Spinal cord (tissue), 10 donors: ENCODE results near the gene SNX27. TPM values are rescaled to one million over a fixed set of nuclear protein-coding genes. Genes with fewer than 3 reads are reported as not detected.
A peak's percentile ranks its signal among the peaks of the same experiment; 100 is the strongest.

Experiments
- DNase-seq, 6 donors: peaks; one replicate each; pipeline versions ENCODE4 v3.0.0 to v3.0.0-alpha.2; 2013 to 2015; ENCODE audit warnings: low spot score in 6 of 6, low read depth in 4 of 6
- H3K27ac ChIP-seq: one replicate; pipeline ENCODE4 v1.5.1; 2013; ENCODE audit warnings: low read depth, low read length, control low read depth
- H3K27me3 ChIP-seq: one replicate; pipeline ENCODE4 v1.6.1; 2013; ENCODE audit warnings: low read length; ENCODE audit not compliant: control insufficient read depth, insufficient read depth
- H3K36me3 ChIP-seq: one replicate; pipeline ENCODE4 v1.6.1; 2013; ENCODE audit warnings: low read length; ENCODE audit not compliant: control insufficient read depth, insufficient read depth
- H3K4me1 ChIP-seq: one replicate; pipeline ENCODE4 v1.6.1; 2013; ENCODE audit warnings: low read length; ENCODE audit not compliant: control insufficient read depth, insufficient read depth
- H3K4me3 ChIP-seq: one replicate; pipeline ENCODE4 v1.5.1; 2013; ENCODE audit warnings: low read depth, low read length, control low read depth
- H3K9me3 ChIP-seq: one replicate; pipeline ENCODE4 v1.6.1; 2013; ENCODE audit warnings: low read length; ENCODE audit not compliant: control insufficient read depth, insufficient read depth
- whole genome bisulfite sequencing: methylation state at CpG from one replicate; pipeline ENCODE4 v1.1.5; 2013; ENCODE audit warnings: missing lambda C conversion rate; ENCODE audit not compliant: insufficient coverage; 5-methylcytosine and 5-hydroxymethylcytosine counted together
- long read RNA-seq, 4 donors: transcript quantifications; one replicate each; lab custom pipeline, GENCODE V29; 2026
- polyA plus RNA-seq, 2 donors: library from polyadenylated mRNA; unstranded; fragments of 120-200 nt; gene quantifications; one replicate each; pipeline ENCODE4 v1.2.1, GENCODE V29; 2013; ENCODE audit not compliant: insufficient read length in 2 of 2
- total RNA-seq, 2 donors: library from RNA; depleted of rRNA in 1 of 2; stranded (reverse); fragments of 120-200 nt in 1 of 2; fragments of >200 nt in 1 of 2; gene quantifications; one replicate each; pipeline versions ENCODE4 v1.2.3 to v1.2.4, GENCODE V29; 2013 to 2014
- donor health status: healthy.

SNX27 gene
- total RNA-seq, result 10 to 100 TPM; 33.1 to 77.1 TPM
- polyA plus RNA-seq, result 10 to 100 TPM; 44.5 to 51.2 TPM
- long read RNA-seq, donor 1, full-length matches to known transcripts, result 6 of 38 reads
- long read RNA-seq, donor 1, partial matches to known transcripts, result 32 of 38 reads
- long read RNA-seq, donor 1, other reads (novel, unspliced or antisense), result 0 of 38 reads
- long read RNA-seq, donor 2, partial matches to known transcripts, result 45 of 54 reads
- long read RNA-seq, donor 2, other reads (novel, unspliced or antisense), result 9 of 54 reads
- long read RNA-seq, donor 3, full-length matches to known transcripts, result 3 of 57 reads
- long read RNA-seq, donor 3, partial matches to known transcripts, result 54 of 57 reads
- long read RNA-seq, donor 3, other reads (novel, unspliced or antisense), result 0 of 57 reads
- long read RNA-seq, donor 4, full-length matches to known transcripts, result 1 of 1 reads
- long read RNA-seq, donor 4, partial matches to known transcripts, result 0 of 1 reads
- long read RNA-seq, donor 4, other reads (novel, unspliced or antisense), result 0 of 1 reads

DNA sequence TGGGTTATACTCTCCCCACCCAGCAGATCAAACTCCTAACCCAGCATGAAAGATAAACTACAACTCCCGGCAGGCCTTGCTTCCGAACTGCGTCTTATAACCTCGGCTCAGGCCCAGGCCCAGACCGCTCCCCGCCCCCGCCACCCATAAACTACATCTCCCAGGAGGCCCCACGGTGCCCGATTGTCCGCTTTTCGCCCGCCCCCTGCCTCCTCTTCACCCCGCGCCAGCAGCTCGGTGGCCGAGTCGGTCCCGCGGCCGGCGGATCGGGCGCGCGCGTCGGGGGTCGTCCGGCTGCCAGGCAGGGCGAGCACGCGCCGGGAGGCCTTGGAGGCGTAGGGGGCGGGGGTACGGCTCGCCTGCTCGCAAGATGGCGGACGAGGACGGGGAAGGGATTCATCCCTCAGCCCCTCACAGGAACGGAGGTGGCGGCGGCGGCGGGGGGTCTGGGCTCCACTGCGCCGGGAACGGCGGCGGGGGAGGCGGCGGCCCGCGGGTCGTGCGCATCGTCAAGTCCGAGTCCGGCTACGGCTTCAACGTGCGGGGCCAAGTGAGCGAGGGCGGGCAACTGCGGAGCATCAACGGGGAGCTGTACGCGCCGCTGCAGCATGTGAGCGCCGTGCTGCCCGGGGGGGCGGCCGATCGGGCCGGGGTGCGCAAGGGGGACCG, at the start of gene SNX27:
SNX27 (plus strand) TSS at position 219 of the 669 bp plus-strand sequence; CDS start at position 371, 152 bp downstream.
- under 1% methylated on average over 79 of the region's 79 CpGs for WGBS
- Histone ChIP-seq H3K4me3 (peak within 1 kb of the TSS; percentile 62), H3K9me3 (no peaks in the 10 kb centered on the region), H3K27me3 (no peaks in the 10 kb centered on the region), H3K4me1 (peaks cover 4% of the 10 kb centered on the region), H3K36me3 (no peaks in the 10 kb centered on the region), H3K27ac (peak within 1 kb of the TSS; percentile 25)
- DNase-seq, result peak; percentile 82 to 99 (median 91)

DNA sequence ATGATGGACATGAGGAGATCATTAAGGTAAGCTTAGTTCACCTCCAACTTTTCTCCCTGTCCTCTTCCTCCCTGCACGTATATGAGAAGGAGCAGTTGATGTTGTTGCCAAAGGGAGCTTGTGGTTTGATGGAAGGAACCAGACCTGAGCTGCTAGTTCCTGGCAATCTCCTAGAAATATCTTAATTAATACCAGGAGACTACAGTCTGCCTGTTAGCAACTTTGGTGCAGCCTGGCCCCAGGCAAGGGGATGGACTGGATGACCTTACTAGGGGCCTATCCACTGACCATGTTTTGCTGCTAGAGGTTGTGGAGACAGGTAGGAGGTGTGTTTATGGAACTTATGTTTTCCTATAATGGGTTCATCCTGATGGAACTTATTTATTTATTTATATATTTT, 49.2 kb upstream of the SNX27 start:
- no peak overlapping the region for H3K27ac ChIP-seq
- no peaks in the 10 kb centered on the region for H3K27me3 ChIP-seq
- H3K9me3 ChIP-seq, result no peaks in the 10 kb centered on the region
- peaks cover 12% of the 10 kb centered on the region for H3K36me3 ChIP-seq
- H3K4me1 ChIP-seq, result no peaks in the 10 kb centered on the region
- no peak overlapping the region for H3K4me3 ChIP-seq
- no CpG with 5 or more reads among the region's 1 CpG for WGBS
- no peak for DNase-seq

DNA sequence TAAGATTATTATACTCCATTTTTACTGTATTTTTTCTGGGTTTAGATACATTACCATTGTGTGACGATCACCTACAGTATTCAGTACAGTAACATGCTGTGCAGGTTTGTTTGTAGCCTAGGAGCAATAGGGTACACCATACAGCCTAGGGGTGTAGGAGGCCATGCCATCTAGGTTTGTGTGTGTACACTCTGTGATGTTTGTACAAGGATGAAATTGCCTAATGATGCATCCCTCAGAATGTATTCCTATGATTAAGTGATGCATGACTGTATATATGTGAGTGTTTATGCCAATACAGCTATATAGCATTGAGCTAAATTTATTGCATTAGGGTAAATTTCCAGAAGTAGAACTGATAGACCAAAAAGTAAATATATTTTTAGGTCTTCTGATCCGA, 48.5 kb upstream of the SNX27 start:
- WGBS, result no CpG with 5 or more reads among the region's 2 CpGs
- no peaks in the 10 kb centered on the region for H3K27me3 ChIP-seq

DNA sequence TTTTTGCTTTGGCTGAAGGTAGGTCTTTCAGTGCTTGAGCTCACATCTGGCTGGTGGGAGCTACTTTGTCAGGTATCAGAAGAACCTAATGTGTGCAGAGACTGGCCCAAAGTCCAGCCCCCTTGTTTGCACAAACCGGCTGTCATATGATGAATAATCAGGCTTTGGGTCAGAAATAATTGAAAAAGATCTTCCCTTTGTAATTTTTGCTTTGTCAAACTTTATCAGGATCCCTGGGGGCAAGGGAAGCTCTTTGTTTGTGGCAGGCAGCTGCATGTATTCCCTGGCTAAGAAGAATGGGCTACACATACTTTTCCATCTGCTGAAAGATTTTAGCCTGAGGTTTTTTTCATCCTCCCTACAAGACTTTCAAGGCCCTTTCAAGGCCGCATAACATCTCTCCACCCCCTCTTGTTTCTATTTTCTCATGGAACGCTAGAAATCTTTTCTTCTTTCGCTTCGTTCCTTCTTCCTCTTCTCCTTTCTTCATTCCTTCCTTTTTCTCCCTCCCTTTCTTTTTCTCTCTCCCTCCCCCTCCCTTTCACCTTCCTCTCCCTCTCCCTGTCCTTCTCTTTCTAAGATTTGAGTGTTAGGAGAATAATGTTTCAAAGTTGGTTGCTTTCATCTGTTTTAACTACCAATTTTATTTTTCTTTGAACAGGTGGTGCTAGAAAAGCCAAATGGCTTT, 46.2 kb upstream of the SNX27 start:
- no peak for DNase-seq
- no peak overlapping the region for H3K27ac ChIP-seq
- WGBS, result 24% methylated on average over 3 of the region's 5 CpGs

More for the DNA sequence above, 48.5 kb upstream of the SNX27 start:
- Histone ChIP-seq H3K4me1 (no peaks in the 10 kb centered on the region), H3K36me3 (peaks cover 12% of the 10 kb centered on the region), H3K9me3 (no peaks in the 10 kb centered on the region), H3K4me3 (no peak overlapping the region), H3K27ac (no peak overlapping the region)
- no peak for DNase-seq

DNA sequence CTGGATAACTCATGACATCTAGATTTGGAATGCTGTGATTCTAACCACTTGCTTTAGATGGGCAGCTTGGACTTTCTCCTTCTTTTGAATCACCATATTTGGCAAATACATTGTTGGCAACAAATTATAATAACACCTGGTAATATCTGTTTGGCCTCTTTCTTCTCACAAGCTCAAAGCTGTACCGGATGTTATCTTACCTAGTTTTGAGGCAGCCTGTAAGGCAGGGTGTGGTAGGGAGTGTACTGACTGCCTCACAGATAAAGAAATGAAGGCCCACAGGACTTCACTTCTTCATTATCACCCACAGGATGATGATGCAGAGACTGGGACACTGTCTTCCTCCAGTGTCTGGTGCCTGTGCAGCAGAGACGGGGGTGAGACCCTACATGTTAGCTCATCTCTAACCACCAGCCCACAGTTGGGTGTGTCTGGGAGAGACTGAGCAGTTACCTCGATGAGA, 43.2 kb upstream of the SNX27 start:
- Histone ChIP-seq H3K4me1 (no peaks in the 10 kb centered on the region), H3K4me3 (no peak overlapping the region), H3K36me3 (peaks cover 24% of the 10 kb centered on the region), H3K9me3 (no peaks in the 10 kb centered on the region), H3K27me3 (no peaks in the 10 kb centered on the region), H3K27ac (no peak overlapping the region)
- no CpG with 5 or more reads among the region's 3 CpGs for WGBS
- DNase-seq, result no peak

More for the DNA sequence above, 46.2 kb upstream of the SNX27 start:
- no peaks in the 10 kb centered on the region for H3K9me3 ChIP-seq
- H3K36me3 ChIP-seq, result peaks cover 23% of the 10 kb centered on the region
- H3K4me3 ChIP-seq, result no peak overlapping the region
- H3K27me3 ChIP-seq, result no peaks in the 10 kb centered on the region
- no peaks in the 10 kb centered on the region for H3K4me1 ChIP-seq

DNA sequence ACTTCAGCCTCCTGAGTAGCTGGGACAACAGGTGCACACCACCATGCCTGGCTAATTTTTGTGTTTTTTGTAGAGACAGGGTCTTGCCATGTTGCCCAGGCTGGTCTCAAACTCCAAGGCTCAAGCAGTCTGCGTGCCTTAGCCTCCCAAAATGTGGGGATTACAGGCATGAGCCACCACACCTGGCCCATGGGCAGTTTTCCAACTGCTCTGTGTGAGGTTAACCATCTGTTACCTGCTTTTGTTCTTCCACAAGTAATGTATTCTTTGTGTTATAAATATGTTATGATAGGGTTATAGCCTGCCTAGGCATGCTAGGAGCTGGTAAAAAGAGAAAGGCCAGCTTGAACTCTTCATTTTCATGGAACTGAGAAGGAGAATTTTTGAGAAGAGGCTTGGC, 41.0 kb upstream of the SNX27 start:
- Histone ChIP-seq H3K27me3 (no peaks in the 10 kb centered on the region), H3K36me3 (peaks cover 30% of the 10 kb centered on the region), H3K4me1 (no peaks in the 10 kb centered on the region), H3K4me3 (no peak overlapping the region), H3K9me3 (no peaks in the 10 kb centered on the region), H3K27ac (no peak overlapping the region)
- DNase-seq, result no peak
- WGBS, result 80% methylated on average over 1 of the region's 1 CpG

DNA sequence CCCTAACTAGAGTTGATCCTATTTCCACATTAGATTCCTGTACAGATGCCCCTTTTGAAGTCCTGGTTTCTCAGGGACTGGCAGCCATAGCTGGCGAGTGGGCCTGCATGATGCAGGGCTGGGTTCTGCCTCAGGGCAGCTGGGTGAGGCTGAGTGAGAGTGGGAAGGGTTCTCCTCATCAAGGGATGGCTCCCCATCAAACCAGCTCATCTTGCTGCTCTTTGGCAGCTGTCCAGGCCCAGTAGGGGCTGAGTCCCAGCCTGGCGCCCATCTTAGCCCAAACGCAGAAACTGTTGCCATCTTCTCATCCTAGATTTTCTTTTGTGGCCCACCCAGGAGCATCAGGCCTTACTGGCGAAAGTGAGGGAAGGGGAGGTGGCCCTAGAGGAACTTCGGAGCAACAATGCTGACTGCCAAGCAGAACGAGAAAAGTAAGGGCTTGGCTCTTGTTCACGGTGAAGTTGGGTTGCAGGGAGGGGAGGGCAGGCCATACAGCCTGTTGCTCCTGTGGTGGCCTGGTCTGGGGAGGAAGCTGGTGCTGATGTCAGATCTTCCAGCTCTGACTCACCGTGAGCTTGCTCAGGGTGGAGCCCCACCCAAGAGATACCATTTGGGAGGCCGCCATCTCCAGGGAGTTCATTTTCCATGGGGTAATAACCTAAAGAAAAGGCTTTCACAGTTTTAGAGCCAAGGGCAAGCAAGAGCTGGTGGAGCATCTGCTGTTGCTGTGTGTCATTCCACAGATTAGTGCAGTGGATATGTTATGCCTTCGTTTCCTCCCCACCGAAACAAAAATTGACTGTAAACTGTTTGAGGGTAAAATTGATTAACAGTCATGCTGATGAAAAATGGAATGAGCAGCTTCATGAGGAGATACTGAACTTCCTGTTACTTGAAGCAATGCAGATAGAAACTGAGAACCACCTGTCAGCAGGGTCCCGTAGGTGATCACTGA, 37.0 kb upstream of the SNX27 start:
- no peak overlapping the region for H3K27ac ChIP-seq
- no peaks in the 10 kb centered on the region for H3K9me3 ChIP-seq
- H3K36me3 ChIP-seq, result peaks cover 24% of the 10 kb centered on the region
- no peak overlapping the region for H3K4me3 ChIP-seq
- no peaks in the 10 kb centered on the region for H3K4me1 ChIP-seq
- 93% methylated on average over 11 of the region's 12 CpGs for WGBS
- no peak for DNase-seq
- no peaks in the 10 kb centered on the region for H3K27me3 ChIP-seq

DNA sequence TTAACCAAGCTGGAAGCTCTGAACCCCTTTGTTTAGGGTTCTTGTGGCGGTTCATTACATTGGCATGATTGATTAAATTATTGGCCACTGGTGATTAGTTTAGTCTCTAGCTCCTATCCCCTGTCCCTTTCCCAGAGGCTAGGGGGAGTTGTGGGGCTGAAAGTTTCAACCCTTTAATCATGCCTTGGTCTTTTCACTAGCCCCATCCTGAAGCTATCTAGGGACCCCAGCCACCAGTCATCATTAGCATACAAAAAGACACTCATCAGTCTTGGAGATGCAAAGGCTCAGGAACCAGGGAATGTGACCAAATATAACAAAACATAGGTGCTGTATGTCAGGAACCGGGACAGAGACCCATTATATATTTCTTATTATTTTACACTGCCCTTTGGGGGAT, 34.7 kb upstream of the SNX27 start:
- Histone ChIP-seq H3K4me1 (peaks cover 2% of the 10 kb centered on the region), H3K36me3 (peaks cover 26% of the 10 kb centered on the region), H3K9me3 (no peaks in the 10 kb centered on the region), H3K4me3 (no peak overlapping the region), H3K27ac (no peak overlapping the region), H3K27me3 (no peaks in the 10 kb centered on the region)
- no peak for DNase-seq
- 100% methylated on average over 1 of the region's 2 CpGs for WGBS
